H1 (cell line): ENCODE measurements around the gene MCHR2. TPM values are rescaled to one million over a fixed set of nuclear protein-coding genes. Genes with fewer than 3 reads are reported as not detected.
A peak's percentile ranks its signal among the peaks of the same experiment; 100 is the strongest.

Experiments used
- CTCF ChIA-PET: fragments of 300-600 bp; sonication (Branson Sonifier 250); formaldehyde crosslinking; loops from one replicate; lab custom pipeline; 2021; ENCODE audit not compliant: partially characterized antibody; lab: Charles Lee
- POLR2A ChIA-PET: fragments of 300-600 bp; sonication (Branson Sonifier 250); formaldehyde crosslinking; loops from one replicate; lab custom pipeline; 2021; ENCODE audit warnings: inconsistent platforms; ENCODE audit not compliant: partially characterized antibody; lab: Charles Lee
- DNase-seq, 2 experiments: peaks; one replicate each; pipeline versions ENCODE4 v3.0.0 to v3.0.0-alpha.2; 2010 to 2022; ENCODE audit warnings: low spot score in 2 of 2, low read depth in 1 of 2, mixed read lengths in 1 of 2
- FAIRE-seq: peaks from 2 replicates; lab custom pipeline; 2011; peaks lifted over from hg19 to GRCh38; lab: Jason Lieb, UNC
- H2AFZ ChIP-seq: 2 replicates; pipeline ENCODE4 v1.8.1; 2012; ENCODE audit warnings: low read length, inconsistent platforms
- H2AK5ac ChIP-seq: 2 replicates; pipeline ENCODE4 v1.6.1; 2013; ENCODE audit warnings: low read depth, low read length
- H2BK120ac ChIP-seq: replicated peaks from 2 replicates; pipeline ENCODE3; 2013; ENCODE audit warnings: low read depth, low read length, inconsistent platforms
- H2BK12ac ChIP-seq: 2 replicates; pipeline ENCODE4 v1.6.1; 2013; ENCODE audit warnings: low read depth, low read length
- H2BK15ac ChIP-seq: 2 replicates; pipeline ENCODE4 v1.6.1; 2013; ENCODE audit warnings: low read length
- H2BK20ac ChIP-seq: 2 replicates; pipeline ENCODE4 v1.6.1; 2013; ENCODE audit warnings: low read length
- H2BK5ac ChIP-seq: 2 replicates; pipeline ENCODE4 v1.6.1; 2013; ENCODE audit warnings: low read depth, low read length
- H3K14ac ChIP-seq: 2 replicates; pipeline ENCODE4 v1.6.1; 2013; ENCODE audit warnings: inconsistent platforms; ENCODE audit not compliant: insufficient read length
- H3K18ac ChIP-seq: 2 replicates; pipeline ENCODE4 v1.6.1; 2013; ENCODE audit warnings: low read length; ENCODE audit errors: extremely low read depth
- H3K23ac ChIP-seq: 2 replicates; pipeline ENCODE4 v1.6.1; 2013; ENCODE audit warnings: inconsistent platforms; ENCODE audit not compliant: insufficient read length
- H3K23me2 ChIP-seq: 2 replicates; pipeline ENCODE4 v1.6.1; 2013; ENCODE audit warnings: low read depth, low read length
- H3K27ac ChIP-seq: 2 replicates; pipeline ENCODE4 v1.6.1; 2011; ENCODE audit warnings: low read depth, low read length, inconsistent platforms
- H3K27me3 ChIP-seq, 4 experiments: replicated peaks in 1 of 4; 1 replicate in 1 of 4; 2 replicates in 3 of 4; pipeline versions ENCODE4 v1.6.1 to v1.8.1; 2011 to 2013; ENCODE audit warnings: low read length in 3 of 4, mild to moderate bottlenecking in 3 of 4, inconsistent platforms in 2 of 4, mixed read lengths in 2 of 4, moderate library complexity in 1 of 4; ENCODE audit not compliant: control insufficient read depth in 3 of 4, insufficient read depth in 3 of 4; ENCODE audit errors: extremely low read depth in 1 of 4
- H3K36me3 ChIP-seq, 4 experiments: 2 replicates each; pipeline versions ENCODE4 v1.6.1 to v1.8.1; 2011 to 2013; ENCODE audit warnings: mild to moderate bottlenecking in 4 of 4, low read length in 3 of 4, moderate library complexity in 2 of 4, control low read depth in 1 of 4, inconsistent platforms in 1 of 4; ENCODE audit not compliant: insufficient read depth in 4 of 4, control insufficient read depth in 2 of 4
- H3K4ac ChIP-seq: replicated peaks from 2 replicates; pipeline ENCODE3; 2013; ENCODE audit warnings: low read length, low read depth, mixed read lengths, inconsistent platforms; ENCODE audit not compliant: insufficient read length
- H3K4me1 ChIP-seq, 4 experiments: replicated peaks in 1 of 4; 1 replicate in 1 of 4; 2 replicates in 3 of 4; pipeline versions ENCODE4 v1.6.1 to v1.8.1; 2011 to 2013; ENCODE audit warnings: low read length in 3 of 4, inconsistent platforms in 2 of 4, mixed read lengths in 1 of 4; ENCODE audit not compliant: insufficient read depth in 4 of 4, control insufficient read depth in 3 of 4
- H3K4me2 ChIP-seq, 2 experiments: 2 replicates each; pipeline versions ENCODE4 v1.6.1 to v1.8.1; 2011 to 2013; ENCODE audit warnings: low read depth in 2 of 2, low read length in 2 of 2, control low read depth in 1 of 2, inconsistent platforms in 1 of 2, mild to moderate bottlenecking in 1 of 2; ENCODE audit not compliant: insufficient read depth in 1 of 2
- H3K4me3 ChIP-seq, 4 experiments: fragments of 200-600, 300-600 bp in 1 of 4; sonication (generic), shearing (Covaris generic), sonication (Bioruptor Twin) in 1 of 4; 2 replicates each; pipeline versions ENCODE4 v1.5.1 to v1.8.1; 2011 to 2016; ENCODE audit warnings: low read length in 4 of 4, low read depth in 3 of 4, control low read depth in 2 of 4, inconsistent platforms in 2 of 4, mild to moderate bottlenecking in 2 of 4, mixed read lengths in 1 of 4, moderate library complexity in 1 of 4; ENCODE audit not compliant: insufficient read depth in 2 of 4; ENCODE audit errors: extremely low read depth in 1 of 4
- H3K56ac ChIP-seq: replicated peaks from 2 replicates; pipeline ENCODE3; 2013; ENCODE audit warnings: low read depth, mild to moderate bottlenecking, mixed read lengths, low read length, inconsistent platforms; ENCODE audit not compliant: insufficient read length
- H3K79me1 ChIP-seq: 2 replicates; pipeline ENCODE4 v1.6.1; 2013; ENCODE audit warnings: low read depth, low read length, control low read depth
- H3K79me2 ChIP-seq, 2 experiments: 2 replicates each; pipeline versions ENCODE4 v1.6.1 to v1.8.1; 2012 to 2013; ENCODE audit warnings: low read length in 2 of 2, mild to moderate bottlenecking in 2 of 2, inconsistent platforms in 1 of 2; ENCODE audit not compliant: insufficient read depth in 2 of 2, control insufficient read depth in 1 of 2
- H3K9ac ChIP-seq, 4 experiments: replicated peaks in 1 of 4; 1 replicate in 1 of 4; 2 replicates in 3 of 4; pipeline versions ENCODE4 v1.6.1 to v1.8.1; 2011 to 2013; ENCODE audit warnings: low read depth in 3 of 4, low read length in 3 of 4, control low read depth in 2 of 4, mild to moderate bottlenecking in 2 of 4, moderate library complexity in 2 of 4, inconsistent platforms in 1 of 4; ENCODE audit errors: extremely low read depth in 1 of 4
- H3K9me3 ChIP-seq, 2 experiments: 2 replicates each; pipeline versions ENCODE4 v1.6.1 to v1.8.1; 2012 to 2013; ENCODE audit warnings: mild to moderate bottlenecking in 2 of 2, moderate library complexity in 2 of 2, control low read depth in 1 of 2, inconsistent platforms in 1 of 2, low read depth in 1 of 2, low read length in 1 of 2, mixed read lengths in 1 of 2; ENCODE audit not compliant: insufficient read depth in 2 of 2
- H4K20me1 ChIP-seq, 2 experiments: replicated peaks in 1 of 2; 2 replicates each; pipeline versions ENCODE3 to v1.8.1; 2011 to 2013; ENCODE audit warnings: inconsistent platforms in 2 of 2, low read length in 2 of 2, mild to moderate bottlenecking in 1 of 2; ENCODE audit not compliant: insufficient read depth in 2 of 2, control insufficient read depth in 1 of 2
- H4K5ac ChIP-seq: 2 replicates; pipeline ENCODE4 v1.6.1; 2013; ENCODE audit warnings: low read length, low read depth, mixed read lengths, inconsistent platforms; ENCODE audit not compliant: insufficient read length
- H4K8ac ChIP-seq: 2 replicates; pipeline ENCODE4 v1.8.0; 2013; ENCODE audit warnings: mild to moderate bottlenecking, moderate library complexity, low read length, inconsistent platforms; ENCODE audit not compliant: insufficient read depth; ENCODE audit errors: extremely low read depth
- H4K91ac ChIP-seq: replicated peaks from 2 replicates; pipeline ENCODE3; 2013; ENCODE audit warnings: low read length, mixed read lengths, inconsistent platforms; ENCODE audit not compliant: insufficient read length
- CHD2 ChIP-seq: IDR thresholded peaks from 2 replicates; pipeline ENCODE4 v1.6.1; 2012; ENCODE audit warnings: low read length, improper control_type of control experiment
- POLR2A ChIP-seq, 2 experiments: IDR thresholded peaks; 1 replicate in 1 of 2; 2 replicates in 1 of 2; pipeline ENCODE4 v1.6.1; 2011; ENCODE audit warnings: low read depth in 2 of 2, low read length in 2 of 2, mild to moderate bottlenecking in 2 of 2; ENCODE audit errors: control extremely low read depth in 1 of 2
- POLR2AphosphoS5 ChIP-seq: IDR thresholded peaks from 2 replicates; pipeline ENCODE4 v1.6.1; 2011; ENCODE audit warnings: low read depth, low read length
- SP1 ChIP-seq: IDR thresholded peaks from 2 replicates; pipeline ENCODE4 v1.6.1; 2011; ENCODE audit warnings: low read depth, low read length
- ZNF274 ChIP-seq: IDR thresholded peaks from 2 replicates; pipeline ENCODE4 v1.7.0; 2012; ENCODE audit warnings: low read length, borderline replicate concordance; ENCODE audit errors: extremely low read depth
- whole genome bisulfite sequencing, 2 experiments: shearing (Covaris generic) in 1 of 2; methylation state at CpG; one replicate each; pipeline versions ENCODE4 v1.1.6 to v1.1.7; 2013 to 2015; ENCODE audit warnings: low lambda C conversion rate in 2 of 2, mixed read lengths in 2 of 2, inconsistent platforms in 1 of 2, low coverage in 1 of 2, missing lambda C conversion rate in 1 of 2; ENCODE audit not compliant: insufficient replicate concordance in 2 of 2, insufficient coverage in 1 of 2, insufficient read length in 1 of 2; ENCODE audit errors: extremely low coverage in 1 of 2, missing lambda C conversion rate in 1 of 2; 5-methylcytosine and 5-hydroxymethylcytosine counted together
- polyA plus RNA-seq, 7 experiments: library from polyadenylated mRNA; depleted of rRNA in 3 of 7; stranded (reverse) in 5 of 7; unstranded in 2 of 7; fragments of >200 nt in 5 of 7; fragments of 200-250 nt in 2 of 7; gene quantifications; 1 replicate in 5 of 7; 2 replicates in 1 of 7; 4 replicates in 1 of 7; pipeline versions ENCODE4 v1.2.1 to v1.2.3, GENCODE V29; 2011 to 2013; ENCODE audit warnings: missing spikeins in 2 of 7, mixed read lengths in 2 of 7
- total RNA-seq: library from RNA; stranded (reverse); fragmentation: NEBNext Ultra II Directional; extraction: Animal tissue kit (Norgen Biotek cat#: 25700); gene quantifications from 2 replicates; pipeline ENCODE4 v1.2.1, GENCODE V29; 2021

MCHR2 gene
- total and polyA plus RNA-seq, 2 of the 8 experiments (the other 6 are each of a cell fraction or from before 2014, with no cell fraction given), result not detected

GRCh38 chr6:99912657-99913056 lies 81.4 kb downstream of the MCHR2 start:
- Histone ChIP-seq H4K20me1 (no peaks in the 10 kb centered on the region), H4K91ac (no peak overlapping the region), H2BK20ac (no peak overlapping the region), H3K27ac (no peak overlapping the region), H2AK5ac (no peak overlapping the region), H2AFZ (peak overlapping the region; percentile 87; the same call in 1 of the 2 replicates), H3K36me3 (no peaks in the 10 kb centered on the region), H2BK5ac (no peak overlapping the region), H4K5ac (no peak overlapping the region), H2BK12ac (no peak overlapping the region), H3K23me2 (no peaks in the 10 kb centered on the region), H3K9ac (no peak overlapping the region), H3K56ac (no peak overlapping the region), H3K4me3 (no peak overlapping the region), H3K4ac (no peak overlapping the region), H3K18ac (no peak overlapping the region), H3K9me3 (no peaks in the 10 kb centered on the region), H2BK15ac (no peak overlapping the region), H3K4me1 (no peaks in the 10 kb centered on the region), H3K27me3 (no peaks in the 10 kb centered on the region)
- POLR2A ChIA-PET, result no interaction called here
- 81% methylated on average over 4 of the region's 4 CpGs; no CpG with 5 or more reads in 1 of the 2 experiments for WGBS, 2 experiments
- no peak for DNase-seq
- TF ChIP-seq CHD2, result no peak
- TF ChIP-seq POLR2AphosphoS5, result no peak
- no peak for TF ChIP-seq ZNF274
- TF ChIP-seq POLR2A (IDR thresholded peaks at IDR 0.05; ENCODE audit: control extremely low read depth in 1 of 2, low read depth in 2 of 2, low read length in 2 of 2), result no peak
- no peak for TF ChIP-seq SP1
- TF ChIP-seq, all 59 proteins: peak for 0
- Histone ChIP-seq H4K8ac (no peak overlapping the region), H3K14ac (no peak overlapping the region), H3K79me2 (no peaks in the 10 kb centered on the region), H3K79me1 (no peaks in the 10 kb centered on the region), H3K4me2 (no peak overlapping the region), H2BK120ac (no peak overlapping the region), H3K23ac (no peak overlapping the region)
- no peak for FAIRE-seq
- CTCF ChIA-PET, result interaction anchor here (0.8 kb wide), 1 partner anchor 44 kb away, joined by 4 read pairs; no protein-coding TSS in a partner anchor
